NCI-H2081 (cell line): ENCODE data around the gene HOATZ.
A peak's percentile ranks its signal among the peaks of the same experiment; 100 is the strongest.

Source experiments
- DNase-seq, 2 experiments: peaks; one replicate each; lab custom pipeline; 2025; lab: John Stamatoyannopoulos, UW

The HOATZ gene

DNA sequence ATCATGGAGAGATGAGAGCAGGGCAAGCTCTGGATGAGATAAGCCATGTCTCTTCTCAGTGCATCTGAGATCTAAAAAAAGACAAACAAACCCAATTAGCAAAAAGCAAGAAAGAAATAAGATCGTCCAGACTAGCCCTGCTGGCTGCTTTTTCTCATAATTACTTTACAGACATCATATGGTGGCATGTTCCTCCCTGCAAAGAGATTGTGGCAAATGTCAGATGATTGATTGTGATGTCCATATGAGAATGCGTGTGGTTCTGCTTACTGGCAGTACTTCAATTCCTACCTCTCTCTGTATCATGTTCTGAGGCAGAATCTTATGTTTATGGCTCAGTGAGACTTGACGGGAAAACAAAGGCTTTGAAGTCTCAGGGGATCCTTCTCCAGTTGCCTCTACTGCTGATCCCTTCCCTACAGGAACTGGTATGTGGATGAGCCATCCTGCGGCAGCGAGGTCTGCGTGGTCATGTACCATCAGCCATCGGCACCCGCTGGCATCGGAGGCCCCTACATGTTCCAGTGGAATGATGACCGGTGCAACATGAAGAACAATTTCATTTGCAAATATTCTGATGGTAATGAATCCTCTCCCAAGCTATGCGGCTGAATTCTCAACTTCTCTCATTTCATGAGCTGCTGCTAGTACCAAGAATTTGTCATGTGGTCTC lies 34.8 kb downstream of the HOATZ start:
- no peak for DNase-seq

DNA sequence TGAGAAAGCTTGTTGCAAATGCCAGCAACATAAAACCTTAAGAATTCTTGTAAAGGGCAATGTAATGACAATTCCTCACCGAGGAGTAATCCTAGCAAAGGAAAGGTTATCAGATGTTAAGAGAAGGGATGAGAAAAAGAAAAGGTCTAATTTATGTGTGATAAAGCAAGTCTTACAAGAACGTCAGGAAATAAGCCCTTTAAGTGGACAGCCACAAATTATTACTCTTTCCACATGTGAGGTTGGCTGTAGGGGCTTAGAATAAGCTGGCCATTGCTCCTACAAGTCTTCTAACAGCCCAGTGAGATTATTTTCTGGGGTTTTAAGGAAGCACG lies 35.3 kb downstream of the HOATZ start:
- no peak for DNase-seq

- no peak for DNase-seq
These were observed 35.7 kb downstream of the HOATZ start for GRCh38 chr11:111550258-111550657.

DNA sequence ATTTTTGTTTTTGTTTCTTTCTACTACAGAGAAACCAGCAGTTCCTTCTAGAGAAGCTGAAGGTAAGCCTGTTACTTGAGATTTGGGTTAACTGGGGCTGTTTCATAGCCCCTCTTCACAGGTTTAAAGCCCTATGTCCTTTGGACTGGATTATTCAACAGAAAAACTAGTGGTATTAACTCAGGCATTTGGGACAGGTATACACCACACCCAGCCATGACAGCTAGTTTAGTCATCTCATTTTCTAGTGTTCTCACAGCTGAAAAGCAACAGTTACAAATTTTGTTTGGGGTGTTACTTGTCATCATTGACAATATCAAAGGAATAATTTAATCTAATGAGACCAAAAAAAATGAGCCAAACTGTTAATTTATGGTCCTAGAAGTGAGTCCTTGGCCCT lies 40.0 kb downstream of the HOATZ start:
- DNase-seq: no peak

GRCh38 chr11:111555255-111555654 lies 40.7 kb downstream of the HOATZ start:
- DNase-seq: no peak

GRCh38 chr11:111557425-111558111 lies 43.0 kb downstream of the HOATZ start:
- no peak for DNase-seq

- DNase-seq: no peak
These were observed 45.4 kb downstream of the HOATZ start for GRCh38 chr11:111559800-111560464.

- no peak for DNase-seq
These were observed 46.2 kb downstream of the HOATZ start for GRCh38 chr11:111560800-111561199.

GRCh38 chr11:111561306-111561705 lies 46.7 kb downstream of the HOATZ start:
- DNase-seq: no peak

DNA sequence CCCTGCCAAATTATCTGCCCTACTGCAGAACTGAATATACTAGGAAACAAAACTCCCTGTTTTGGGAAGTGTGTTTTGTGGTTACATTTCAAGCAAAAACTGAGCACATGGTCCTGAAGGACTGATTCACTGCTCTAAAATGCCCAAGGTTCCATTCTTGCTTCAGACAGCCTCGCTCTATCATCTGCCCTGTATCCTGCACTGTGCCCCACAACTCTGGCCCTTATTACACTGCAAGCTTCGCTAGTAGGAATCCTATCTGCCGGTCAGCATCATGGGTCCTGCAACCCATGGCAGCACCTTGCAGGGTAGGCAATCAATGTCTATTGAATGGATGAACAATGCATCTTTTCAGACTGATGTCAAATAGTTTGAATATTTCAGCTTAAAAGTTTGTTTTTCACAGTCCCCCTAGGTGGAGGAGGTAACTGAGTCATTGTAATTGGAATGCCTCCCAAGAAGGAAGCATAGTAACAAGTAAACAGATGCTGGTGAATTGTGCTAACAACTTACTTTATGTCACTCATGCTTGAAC lies 47.3 kb downstream of the HOATZ start:
- no peak for DNase-seq

- no peak for DNase-seq
These were observed 48.3 kb downstream of the HOATZ start for GRCh38 chr11:111562692-111563389.

GRCh38 chr11:111565114-111565720 lies 50.6 kb downstream of the HOATZ start:
- DNase-seq: peak; percentile 66 to 83

DNA sequence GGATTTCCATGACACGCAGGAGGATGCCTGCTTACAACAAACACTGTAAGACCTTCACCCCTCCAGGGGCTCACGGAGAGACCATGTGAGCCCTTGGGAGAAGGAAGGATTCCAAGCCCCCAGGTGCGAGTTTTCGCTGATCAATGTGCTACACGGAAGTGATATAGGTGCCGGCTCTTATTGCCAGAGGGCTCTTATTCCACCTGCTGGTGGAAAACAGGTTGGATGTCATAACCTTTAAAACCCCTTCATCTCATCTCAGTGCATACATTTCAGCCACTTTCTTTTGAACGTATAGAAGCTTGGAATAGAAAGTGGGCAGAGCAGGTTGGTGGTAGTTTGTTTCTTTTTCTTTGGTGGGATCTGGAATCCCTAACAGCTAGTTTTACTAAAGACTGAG lies 51.7 kb downstream of the HOATZ start:
- DNase-seq: no peak

- no peak for DNase-seq
These were observed 54.9 kb downstream of the HOATZ start for GRCh38 chr11:111569476-111569875.

DNA sequence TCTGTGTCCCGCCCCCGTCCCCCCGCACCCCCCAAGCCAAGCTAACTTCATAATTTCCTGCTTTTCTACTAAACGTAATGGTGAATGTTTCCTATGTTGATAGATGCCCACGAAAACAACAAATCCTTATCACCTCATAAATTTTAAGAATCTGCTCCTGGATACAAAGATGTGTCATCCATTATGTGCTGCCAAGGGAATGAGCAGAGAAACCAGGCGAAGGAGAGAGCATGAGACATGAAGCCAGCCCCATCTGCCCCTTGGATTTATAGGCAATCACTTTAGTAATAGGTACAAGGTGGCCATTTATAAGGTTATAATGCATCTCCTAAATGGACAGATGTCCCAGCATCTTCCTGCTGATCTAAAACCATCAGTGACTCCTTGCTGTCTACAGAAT lies 56.2 kb downstream of the HOATZ start:
- DNase-seq: no peak

- DNase-seq: no peak
These were observed 57.4 kb downstream of the HOATZ start for GRCh38 chr11:111571829-111572501.

DNA sequence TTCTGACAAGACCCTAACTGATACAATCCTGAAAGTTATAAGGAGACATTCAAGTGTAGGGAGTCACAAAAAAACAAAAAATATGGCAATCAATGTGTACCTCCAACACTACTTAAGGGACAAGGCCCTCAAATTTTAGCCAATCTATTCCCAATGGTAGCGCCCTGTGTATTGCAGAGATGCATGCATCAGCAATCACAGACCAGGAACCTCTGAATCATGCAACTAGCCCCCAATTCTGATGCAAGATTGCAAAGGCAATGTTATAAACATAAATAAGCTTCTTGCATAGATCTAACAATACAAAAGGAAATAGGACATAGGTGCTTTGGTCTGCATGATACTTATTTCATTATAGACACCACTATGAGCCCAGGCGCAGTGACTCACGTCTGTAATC lies 58.0 kb downstream of the HOATZ start:
- no peak for DNase-seq

DNA sequence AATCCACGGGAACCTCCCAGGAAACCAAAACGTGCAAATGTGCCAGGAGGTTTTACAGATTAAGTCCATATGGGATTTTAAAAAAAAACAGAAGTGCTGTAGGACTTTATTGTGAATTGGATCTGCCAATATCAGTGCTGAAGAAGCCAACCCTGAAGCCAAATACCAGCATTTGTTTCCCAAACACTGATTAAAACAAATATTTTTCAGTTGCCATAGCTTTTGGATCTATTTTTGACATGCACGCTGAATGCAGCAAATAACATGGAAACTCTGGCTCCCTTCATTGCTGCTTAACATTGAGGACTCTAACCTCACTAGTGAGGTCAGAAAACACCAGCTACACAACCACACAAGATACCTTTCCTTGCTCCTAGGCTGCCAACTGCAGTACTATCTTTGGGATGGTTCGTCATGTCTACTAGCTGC lies 59.3 kb downstream of the HOATZ start:
- DNase-seq: peak in 1 of 2 experiments; percentile 32

GRCh38 chr11:111574373-111575225 lies 60.0 kb downstream of the HOATZ start:
- DNase-seq: peak in 1 of 2 experiments; percentile 15

DNA sequence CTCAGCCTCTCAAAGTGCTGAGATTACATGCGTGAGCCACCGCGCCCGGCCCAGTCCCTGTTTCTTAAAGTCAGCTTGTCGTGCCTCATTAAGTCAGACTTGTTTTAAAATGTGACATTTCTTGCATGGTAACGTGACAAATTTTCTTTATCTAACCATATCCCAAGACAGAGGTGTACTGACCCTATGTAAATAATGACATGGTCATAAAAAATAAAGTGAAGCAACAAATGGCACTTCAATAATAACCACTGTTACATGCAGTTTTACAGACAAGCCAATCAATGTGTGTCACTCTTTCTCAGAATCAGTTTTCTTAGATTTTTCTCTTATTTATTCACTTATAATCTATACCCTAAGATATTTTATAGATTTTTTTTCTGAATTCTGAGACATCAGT lies 61.2 kb downstream of the HOATZ start:
- no peak for DNase-seq

DNA sequence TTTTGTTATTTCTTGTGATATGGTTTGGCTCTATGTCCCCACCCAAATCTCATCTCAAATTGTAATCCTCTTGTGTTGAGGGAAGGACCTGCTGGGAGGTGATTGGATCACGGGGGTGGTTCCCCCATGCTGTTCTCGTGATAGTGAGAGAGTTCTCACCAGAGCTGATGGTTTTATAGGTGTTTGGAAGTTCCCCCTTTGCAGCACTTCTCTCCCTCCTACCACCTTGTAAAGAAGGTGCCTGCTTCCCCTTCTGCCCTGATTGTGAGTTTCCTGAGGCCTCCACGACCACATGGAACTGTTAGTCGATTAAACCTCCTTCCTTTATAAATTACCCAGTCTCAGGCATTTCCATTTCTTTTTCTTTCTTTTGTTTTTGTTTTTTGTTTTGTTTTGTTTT lies 63.2 kb downstream of the HOATZ start:
- no peak for DNase-seq
